ENCODE measurements around the gene PIEZO2.

Gene PIEZO2

GRCh38 chr18:10759241-10759640 lies 390.1 kb downstream of the PIEZO2 start:
- TF ChIP-seq ZNF341 (tag by site-specific recombination; IDR thresholded peaks at IDR 0.05; ENCODE audit: low read depth) = no peak
- TF ChIP-seq ZNF202 (tag by site-specific recombination; IDR thresholded peaks at IDR 0.05; ENCODE audit: borderline replicate concordance) = no peak
- TF ChIP-seq MZF1 (tag by site-specific recombination; IDR thresholded peaks at IDR 0.05; ENCODE audit: borderline replicate concordance) = no peak
- TF ChIP-seq ZNF621 (tag by site-specific recombination; IDR thresholded peaks at IDR 0.05) = no peak
- no peak for TF ChIP-seq ZNF48 (tag by site-specific recombination; IDR thresholded peaks at IDR 0.05)
- TF ChIP-seq ZNF830 (tag by site-specific recombination; IDR thresholded peaks at IDR 0.05; ENCODE audit: low read depth) = no peak
- TF ChIP-seq ZFP41 (tag by site-specific recombination; IDR thresholded peaks at IDR 0.05; ENCODE audit: borderline replicate concordance) = no peak
- Histone ChIP-seq H3K27ac (ENCODE audit: extremely low read depth, low read depth, low read length) (no peak overlapping the region), H3K9me3 (ENCODE audit: control insufficient read depth, insufficient read depth, low read depth, low read length) (no peaks in the 10 kb centered on the region), H3K36me3 (ENCODE audit: control insufficient read depth in 2 of 2, insufficient read depth in 1 of 2, low read length in 2 of 2) (no peaks in the 10 kb centered on the region; a peak in 1 of 3 replicates), H3K4me3 (ENCODE audit: low read depth, low read length) (no peak overlapping the region), H3K4me1 (ENCODE audit: control insufficient read depth, insufficient read depth, low read length) (no peaks in the 10 kb centered on the region)
- CTCF ChIA-PET = no interaction called here
- POLR2A ChIA-PET = no interaction called here

DNA sequence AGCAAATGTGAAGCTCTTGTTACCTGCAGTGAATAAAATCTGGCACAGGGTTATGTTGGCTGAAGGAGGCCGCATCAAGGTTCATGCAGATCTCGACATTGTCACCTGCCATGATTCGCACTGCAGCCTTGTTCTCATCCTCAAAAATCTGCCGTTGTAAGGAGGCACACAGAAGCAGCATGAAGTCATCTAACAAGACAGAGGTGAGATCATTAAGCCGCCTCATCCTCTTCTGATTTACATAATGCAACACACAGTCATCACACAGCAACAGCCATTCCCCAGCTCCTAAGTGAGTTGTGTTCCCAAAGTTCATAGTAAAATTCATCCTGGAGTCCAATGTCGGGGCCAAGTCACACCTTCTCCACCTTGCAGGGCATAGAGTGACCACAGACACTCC lies 391.4 kb downstream of the PIEZO2 start:
- H3K4me3 ChIP-seq (ENCODE audit: low read depth, low read length) = no peak overlapping the region
- no peaks in the 10 kb centered on the region for H3K9me3 ChIP-seq (ENCODE audit: control insufficient read depth, insufficient read depth, low read depth, low read length)
- TF ChIP-seq ZBTB7A (tag by site-specific recombination; IDR thresholded peaks at IDR 0.05; ENCODE audit: low read depth) = no peak
- TF ChIP-seq OVOL3 (tag by site-specific recombination; IDR thresholded peaks at IDR 0.05) = no peak
- TF ChIP-seq ZNF274 (IDR thresholded peaks at IDR 0.05; ENCODE audit: low read length) = no peak
- TF ChIP-seq ZNF274 (tag by site-specific recombination; IDR thresholded peaks at IDR 0.05; ENCODE audit: borderline replicate concordance) = no peak
- no peak for TF ChIP-seq ZBTB44 (tag by site-specific recombination; IDR thresholded peaks at IDR 0.05)
- TF ChIP-seq ZNF701 (tag by site-specific recombination; IDR thresholded peaks at IDR 0.05) = no peak
- TF ChIP-seq, protein P1, sequence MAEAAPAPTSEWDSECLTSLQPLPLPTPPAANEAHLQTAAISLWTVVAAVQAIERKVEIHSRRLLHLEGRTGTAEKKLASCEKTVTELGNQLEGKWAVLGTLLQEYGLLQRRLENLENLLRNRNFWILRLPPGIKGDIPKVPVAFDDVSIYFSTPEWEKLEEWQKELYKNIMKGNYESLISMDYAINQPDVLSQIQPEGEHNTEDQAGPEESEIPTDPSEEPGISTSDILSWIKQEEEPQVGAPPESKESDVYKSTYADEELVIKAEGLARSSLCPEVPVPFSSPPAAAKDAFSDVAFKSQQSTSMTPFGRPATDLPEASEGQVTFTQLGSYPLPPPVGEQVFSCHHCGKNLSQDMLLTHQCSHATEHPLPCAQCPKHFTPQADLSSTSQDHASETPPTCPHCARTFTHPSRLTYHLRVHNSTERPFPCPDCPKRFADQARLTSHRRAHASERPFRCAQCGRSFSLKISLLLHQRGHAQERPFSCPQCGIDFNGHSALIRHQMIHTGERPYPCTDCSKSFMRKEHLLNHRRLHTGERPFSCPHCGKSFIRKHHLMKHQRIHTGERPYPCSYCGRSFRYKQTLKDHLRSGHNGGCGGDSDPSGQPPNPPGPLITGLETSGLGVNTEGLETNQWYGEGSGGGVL (tag by site-specific recombination; IDR thresholded peaks at IDR 0.05) = no peak
- TF ChIP-seq ZNF132 (tag by site-specific recombination; IDR thresholded peaks at IDR 0.05; ENCODE audit: borderline replicate concordance) = no peak
- TF ChIP-seq ZNF26 (tag by site-specific recombination; IDR thresholded peaks at IDR 0.05) = no peak
- TF ChIP-seq KLF7 (tag by site-specific recombination; IDR thresholded peaks at IDR 0.05; ENCODE audit: borderline replicate concordance) = no peak
- TF ChIP-seq ZNF747 (tag by site-specific recombination; IDR thresholded peaks at IDR 0.05) = no peak
- TF ChIP-seq GLIS1 (tag by site-specific recombination; IDR thresholded peaks at IDR 0.05) = no peak
- no peak for TF ChIP-seq SETDB1 (IDR thresholded peaks at IDR 0.05; ENCODE audit: insufficient read length, low read length)
- no peak for TF ChIP-seq ATF2 (tag by site-specific recombination; IDR thresholded peaks at IDR 0.05; ENCODE audit: low read depth)
- ChIA-PET CTCF (interaction anchor here (0.6 to 0.7 kb wide), 2 partner anchors 28 to 1466 kb away, joined by 3 to 4 read pairs; no protein-coding TSS in a partner anchor), POLR2A (no interaction called here)
- no peaks in the 10 kb centered on the region for H3K4me1 ChIP-seq (ENCODE audit: control insufficient read depth, insufficient read depth, low read length)
- H3K27ac ChIP-seq (ENCODE audit: extremely low read depth, low read depth, low read length) = no peak overlapping the region
- no peaks in the 10 kb centered on the region; a peak in 1 of 3 replicates for H3K36me3 ChIP-seq (ENCODE audit: control insufficient read depth in 2 of 2, insufficient read depth in 1 of 2, low read length in 2 of 2)
